Measurements from ENCODE around the gene GAPVD1. TPM values are rescaled to one million over a fixed set of nuclear protein-coding genes. Genes with fewer than 3 reads are reported as not detected.
A peak's percentile ranks its signal among the peaks of the same experiment; 100 is the strongest.

GAPVD1 gene
- total and polyA plus RNA-seq, 2 of the 8 experiments (the other 6 are each of a cell fraction or from before 2014, with no cell fraction given), result 5.5 to 40.5 TPM

DNA sequence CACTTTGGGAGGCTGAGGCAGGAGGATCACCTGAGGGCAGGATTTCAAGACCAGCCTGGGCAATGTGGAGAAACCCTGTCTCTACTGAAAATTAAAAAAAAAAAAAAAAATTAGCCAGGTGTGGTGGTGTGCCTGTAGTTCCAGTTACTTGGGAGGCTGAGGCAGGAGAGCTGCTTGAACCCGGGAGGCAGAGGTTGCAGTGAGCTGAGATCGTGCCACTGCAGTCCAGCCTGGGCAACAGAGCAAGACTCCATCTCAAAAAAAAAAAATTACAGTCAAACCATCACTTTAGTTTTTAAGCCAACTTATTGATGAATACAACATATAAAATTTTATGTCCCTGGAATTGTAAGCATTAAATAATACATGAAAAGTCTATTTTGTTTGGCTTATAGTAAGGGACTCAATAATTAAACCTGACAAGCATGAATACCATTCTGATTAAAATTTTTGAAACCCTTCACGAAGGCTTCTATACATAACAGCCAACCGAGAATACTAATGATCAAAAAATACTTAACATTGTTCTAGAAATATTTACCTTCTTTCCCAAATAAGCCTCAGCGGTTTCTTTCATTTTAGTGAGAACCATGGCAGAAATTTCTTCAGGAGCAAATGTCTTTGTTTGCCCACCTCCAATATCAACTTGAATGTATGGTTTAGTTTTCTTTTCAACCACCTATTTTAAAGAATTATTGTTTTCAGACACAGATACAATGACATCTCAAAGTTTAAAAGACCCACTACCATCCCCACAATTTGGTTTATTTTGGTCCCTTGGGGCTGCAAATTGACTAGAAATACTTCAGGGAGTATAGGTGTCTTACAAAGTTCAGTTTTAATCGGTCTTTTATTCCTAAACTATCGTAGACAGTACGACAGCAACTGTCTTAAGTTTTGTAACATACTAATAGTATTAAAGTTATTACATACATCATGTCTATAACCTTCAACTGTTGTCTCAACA is 21.7 kb upstream of the GAPVD1 start:
- Histone ChIP-seq H4K20me1 (replicated peaks in 1 of 2; ENCODE audit: control insufficient read depth in 1 of 2, insufficient read depth in 2 of 2, low read length in 2 of 2) (peaks cover 0 to 17% of the 10 kb centered on the region in 2 experiments), H3K4me1 (replicated peaks in 1 of 4; ENCODE audit: control insufficient read depth in 3 of 4, insufficient read depth in 4 of 4, low read length in 3 of 4) (peaks cover 0 to 6% (median under 1%) of the 10 kb centered on the region in 4 experiments; a peak in 1 of 7 replicates), H3K27me3 (replicated peaks in 1 of 4; ENCODE audit: control insufficient read depth in 3 of 4, extremely low read depth in 1 of 4, insufficient read depth in 3 of 4, low read length in 3 of 4) (peaks cover 0 to 2% (median 0%) of the 10 kb centered on the region in 4 experiments; a peak in 1 of 7 replicates), H2BK20ac (ENCODE audit: low read length) (no peak overlapping the region), H3K27ac (ENCODE audit: low read depth, low read length) (no peak overlapping the region), H3K4ac (replicated peaks; ENCODE audit: insufficient read length, low read depth, low read length) (no peak overlapping the region), H3K79me2 (ENCODE audit: control insufficient read depth in 1 of 2, insufficient read depth in 2 of 2, low read length in 2 of 2) (peaks cover 7 to 33% of the 10 kb centered on the region in 2 experiments), H3K14ac (ENCODE audit: insufficient read length) (no peak overlapping the region), H2BK120ac (replicated peaks; ENCODE audit: low read depth, low read length) (no peak overlapping the region), H2AK5ac (ENCODE audit: low read depth, low read length) (no peak overlapping the region), H3K23ac (ENCODE audit: insufficient read length) (no peak overlapping the region), H4K5ac (ENCODE audit: insufficient read length, low read depth, low read length) (no peak overlapping the region), H3K36me3 (ENCODE audit: control insufficient read depth in 2 of 4, insufficient read depth in 4 of 4, low read length in 3 of 4) (peaks cover 23 to 53% (median 41%) of the 10 kb centered on the region in 4 experiments), H3K4me2 (ENCODE audit: insufficient read depth in 1 of 2, low read depth in 2 of 2, low read length in 2 of 2) (peak overlapping the region; percentile 75 to 86), H2AFZ (ENCODE audit: low read length) (no peak overlapping the region), H2BK15ac (ENCODE audit: low read length) (no peak overlapping the region), H4K91ac (replicated peaks; ENCODE audit: insufficient read length, low read length) (no peak overlapping the region), H3K9me3 (ENCODE audit: insufficient read depth in 2 of 2, low read depth in 1 of 2, low read length in 1 of 2) (no peaks in the 10 kb centered on the region), H3K9ac (replicated peaks in 1 of 4; ENCODE audit: extremely low read depth in 1 of 4, low read depth in 3 of 4, low read length in 3 of 4) (peak overlapping the region; percentile 9 to 99 (median 96); a peak in 6 of 7 replicates), H2BK5ac (ENCODE audit: low read depth, low read length) (no peak overlapping the region), H3K56ac (replicated peaks; ENCODE audit: insufficient read length, low read depth, low read length) (no peak overlapping the region), H3K23me2 (ENCODE audit: low read depth, low read length) (peaks cover 9% of the 10 kb centered on the region; the same call in 1 of the 2 replicates), H4K8ac (ENCODE audit: extremely low read depth, insufficient read depth, low read length) (no peak overlapping the region), H3K18ac (ENCODE audit: extremely low read depth, low read length) (no peak overlapping the region), H2BK12ac (ENCODE audit: low read depth, low read length) (no peak overlapping the region), H3K79me1 (ENCODE audit: low read depth, low read length) (0 out of 2 replicates have a peak, but pooled peaks cover 3% of the 10 kb centered on the region), H3K4me3 (ENCODE audit: extremely low read depth in 1 of 4, insufficient read depth in 2 of 4, low read depth in 3 of 4, low read length in 4 of 4) (peak overlapping the region; percentile 75 to 100 (median 93))
- POLR2A ChIA-PET (ENCODE audit: partially characterized antibody), result interaction anchor here (0.7 to 3.8 kb wide), 17 partner anchors 8 to 129 kb away, joined by 3 to 24 read pairs (median 7); partner anchors contain the start of genes GAPVD1 and RABEPK
- no peak for FAIRE-seq
- CTCF ChIA-PET (ENCODE audit: partially characterized antibody), result no interaction called here
- WGBS, 2 experiments (ENCODE audit: extremely low coverage in 1 of 2, insufficient coverage in 1 of 2, insufficient read length in 1 of 2, insufficient replicate concordance in 2 of 2, low coverage in 1 of 2, low lambda C conversion rate in 2 of 2, missing lambda C conversion rate in 1 of 2), result 59% methylated on average over 8 of the region's 8 CpGs; no CpG with 5 or more reads in 1 of the 2 experiments
- DNase-seq (ENCODE audit: low read depth in 1 of 2, low spot score in 2 of 2), result no peak
- TF ChIP-seq POU5F1 (IDR thresholded peaks at IDR 0.05; ENCODE audit: low read depth, low read length), result no peak
- TF ChIP-seq FOSL1 (IDR thresholded peaks at IDR 0.05; ENCODE audit: insufficient read depth, low read depth, low read length), result no peak
- TF ChIP-seq POLR2A (IDR thresholded peaks at IDR 0.05; ENCODE audit: control extremely low read depth in 1 of 2, low read depth in 2 of 2, low read length in 2 of 2), result no peak
- no peak for TF ChIP-seq TBP (IDR thresholded peaks at IDR 0.05; ENCODE audit: low read depth, low read length)
- no peak for TF ChIP-seq TAF1 (IDR thresholded peaks at IDR 0.05; ENCODE audit: low read depth, low read length)
- no peak for TF ChIP-seq EZH2 (IDR thresholded peaks at IDR 0.05; ENCODE audit: low read depth, low read length, severe bottlenecking)
- TF ChIP-seq SP4 (IDR thresholded peaks at IDR 0.05; ENCODE audit: low read length), result no peak
- TF ChIP-seq SIN3A (conservative IDR thresholded peaks at IDR 0.05 in 1 of 2, IDR thresholded peaks at IDR 0.05 in 1 of 2; ENCODE audit: low read depth in 1 of 2, low read length in 2 of 2), result no peak
- no peak for TF ChIP-seq BCL11A (IDR thresholded peaks at IDR 0.05; ENCODE audit: low read depth in 2 of 2, low read length in 2 of 2)
- TF ChIP-seq PHF8 (conservative IDR thresholded peaks at IDR 0.05; ENCODE audit: low read depth, low read length), result no peak
- TF ChIP-seq RAD21 (IDR thresholded peaks at IDR 0.05 in 1 of 2, conservative IDR thresholded peaks at IDR 0.05 in 1 of 2; ENCODE audit: low read depth in 2 of 2, low read length in 2 of 2), result no peak
